ENCODE results near the gene ZNF853.

DNA sequence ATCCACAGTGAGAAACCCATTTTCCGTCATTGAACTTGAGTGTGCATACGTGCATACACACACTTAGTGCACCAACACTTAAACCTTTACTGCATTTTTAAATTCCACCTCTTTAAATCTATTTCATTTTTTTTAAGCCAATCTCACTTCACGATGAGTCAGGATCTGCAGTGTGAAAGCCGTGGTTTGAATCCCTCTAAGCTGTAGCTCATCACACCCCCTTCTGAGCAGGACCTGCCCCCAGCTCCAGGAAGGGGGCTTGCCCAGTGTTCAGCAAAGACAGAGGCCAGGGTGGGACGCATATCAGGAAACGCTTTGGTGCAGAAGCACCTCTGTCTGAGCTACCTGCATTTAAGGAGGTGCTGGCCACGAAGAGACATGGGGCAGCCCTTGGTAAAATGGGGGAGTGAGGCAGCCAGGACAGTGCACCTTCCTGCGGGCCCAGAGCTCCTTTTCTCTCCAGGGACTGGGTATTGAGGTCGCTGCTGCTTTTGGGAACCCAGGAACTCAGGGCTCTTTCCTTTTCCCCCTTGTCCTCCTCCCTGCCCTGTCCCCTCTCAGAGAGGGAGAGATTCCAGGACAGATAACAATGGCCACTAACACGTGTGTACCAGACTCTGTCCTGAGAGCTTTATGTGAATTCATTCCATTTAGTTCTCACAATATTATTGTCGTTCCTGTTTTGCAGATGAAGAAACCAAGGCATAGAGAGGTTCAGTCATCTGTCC lies 43.4 kb downstream of the ZNF853 start:
- TF ChIP-seq RAD21 (IDR thresholded peaks at IDR 0.05; ENCODE audit: low read length) (no peak), EZH2phosphoT487 (IDR thresholded peaks at IDR 0.05; ENCODE audit: borderline replicate concordance, low read depth) (no peak), YY1 (IDR thresholded peaks at IDR 0.05; ENCODE audit: low read depth) (no peak), POLR2AphosphoS5 (IDR thresholded peaks at IDR 0.05; ENCODE audit: low read depth, low read length) (no peak), MEF2A (IDR thresholded peaks at IDR 0.05; ENCODE audit: borderline replicate concordance, low read depth) (no peak), RCOR1 (IDR thresholded peaks at IDR 0.05; ENCODE audit: low read length) (no peak), TEAD4 (IDR thresholded peaks at IDR 0.05; ENCODE audit: borderline replicate concordance, insufficient read depth) (no peak), SMC3 (IDR thresholded peaks at IDR 0.05; ENCODE audit: low read depth, low read length) (no peak), JUND (IDR thresholded peaks at IDR 0.05) (no peak), TAF1 (IDR thresholded peaks at IDR 0.05; ENCODE audit: borderline replicate concordance, low read depth, low read length) (no peak)
- TF ChIP-seq, protein P1, sequence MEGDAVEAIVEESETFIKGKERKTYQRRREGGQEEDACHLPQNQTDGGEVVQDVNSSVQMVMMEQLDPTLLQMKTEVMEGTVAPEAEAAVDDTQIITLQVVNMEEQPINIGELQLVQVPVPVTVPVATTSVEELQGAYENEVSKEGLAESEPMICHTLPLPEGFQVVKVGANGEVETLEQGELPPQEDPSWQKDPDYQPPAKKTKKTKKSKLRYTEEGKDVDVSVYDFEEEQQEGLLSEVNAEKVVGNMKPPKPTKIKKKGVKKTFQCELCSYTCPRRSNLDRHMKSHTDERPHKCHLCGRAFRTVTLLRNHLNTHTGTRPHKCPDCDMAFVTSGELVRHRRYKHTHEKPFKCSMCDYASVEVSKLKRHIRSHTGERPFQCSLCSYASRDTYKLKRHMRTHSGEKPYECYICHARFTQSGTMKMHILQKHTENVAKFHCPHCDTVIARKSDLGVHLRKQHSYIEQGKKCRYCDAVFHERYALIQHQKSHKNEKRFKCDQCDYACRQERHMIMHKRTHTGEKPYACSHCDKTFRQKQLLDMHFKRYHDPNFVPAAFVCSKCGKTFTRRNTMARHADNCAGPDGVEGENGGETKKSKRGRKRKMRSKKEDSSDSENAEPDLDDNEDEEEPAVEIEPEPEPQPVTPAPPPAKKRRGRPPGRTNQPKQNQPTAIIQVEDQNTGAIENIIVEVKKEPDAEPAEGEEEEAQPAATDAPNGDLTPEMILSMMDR (IDR thresholded peaks at IDR 0.05): no peak
- TF ChIP-seq, protein P2, sequence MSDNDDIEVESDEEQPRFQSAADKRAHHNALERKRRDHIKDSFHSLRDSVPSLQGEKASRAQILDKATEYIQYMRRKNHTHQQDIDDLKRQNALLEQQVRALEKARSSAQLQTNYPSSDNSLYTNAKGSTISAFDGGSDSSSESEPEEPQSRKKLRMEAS (IDR thresholded peaks at IDR 0.05; ENCODE audit: low read depth): no peak
- TF ChIP-seq, protein P3, sequence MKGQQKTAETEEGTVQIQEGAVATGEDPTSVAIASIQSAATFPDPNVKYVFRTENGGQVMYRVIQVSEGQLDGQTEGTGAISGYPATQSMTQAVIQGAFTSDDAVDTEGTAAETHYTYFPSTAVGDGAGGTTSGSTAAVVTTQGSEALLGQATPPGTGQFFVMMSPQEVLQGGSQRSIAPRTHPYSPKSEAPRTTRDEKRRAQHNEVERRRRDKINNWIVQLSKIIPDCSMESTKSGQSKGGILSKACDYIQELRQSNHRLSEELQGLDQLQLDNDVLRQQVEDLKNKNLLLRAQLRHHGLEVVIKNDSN (IDR thresholded peaks at IDR 0.05; ENCODE audit: borderline replicate concordance, low read depth): no peak
